Activated CD8-positive, alpha-beta memory T cell treated with anti-CD3 and anti-CD28 coated beads, Interleukin-2, amount 50 U/mL, for 4 hours (primary cell): ENCODE results near the gene CAPS.
"Not testable (repeated sequence)": the region's sequence is repeated elsewhere in the genome, so short reads cannot be mapped to it uniquely, and the experiment has no call there.

ENCODE experiments used
- DNase-seq: peaks from one replicate; pipeline ENCODE4 v3.0.0-alpha.2; 2020

Gene CAPS

DNA sequence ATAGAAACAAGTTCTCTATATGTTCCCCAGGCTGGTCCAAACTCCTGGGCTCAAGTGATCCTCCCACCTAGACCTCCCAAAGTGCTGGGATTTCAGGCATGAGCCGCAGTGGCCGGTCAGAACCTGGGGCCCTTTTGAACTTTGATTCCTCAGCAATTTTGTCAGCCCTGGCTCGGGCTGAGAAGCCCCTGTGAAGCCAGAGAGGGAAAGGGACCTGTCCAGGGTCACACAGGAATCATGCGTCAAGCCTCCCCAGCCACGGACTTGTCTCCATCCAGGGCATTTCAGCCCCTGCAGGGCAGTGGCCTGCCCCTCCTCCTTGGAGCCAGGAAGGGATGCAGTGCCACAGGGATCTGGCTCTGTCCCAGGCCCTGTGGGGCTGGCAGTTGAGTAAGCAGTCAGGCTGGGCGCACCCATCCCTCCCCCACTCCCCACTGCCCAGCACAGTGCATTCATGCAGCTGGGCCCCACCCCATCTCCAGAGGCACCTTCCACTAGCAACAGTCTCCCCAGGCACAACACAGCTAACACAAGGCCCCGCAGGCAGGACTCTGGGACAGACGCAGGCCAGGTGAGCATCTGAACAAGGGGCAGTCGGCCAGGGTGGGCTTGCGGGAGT, at the start of gene CAPS:
Gene CAPS, plus strand, starts transcription at position 516 of the 619 bp plus-strand sequence. CDS start 153 bp downstream, outside the sequence.
- no peak for DNase-seq

GRCh38 chr19:5864725-5865486, 49.1 kb upstream of the CAPS start:
- no peak for DNase-seq

GRCh38 chr19:5865772-5866171, 48.3 kb upstream of the CAPS start:
- DNase-seq: no peak

DNA sequence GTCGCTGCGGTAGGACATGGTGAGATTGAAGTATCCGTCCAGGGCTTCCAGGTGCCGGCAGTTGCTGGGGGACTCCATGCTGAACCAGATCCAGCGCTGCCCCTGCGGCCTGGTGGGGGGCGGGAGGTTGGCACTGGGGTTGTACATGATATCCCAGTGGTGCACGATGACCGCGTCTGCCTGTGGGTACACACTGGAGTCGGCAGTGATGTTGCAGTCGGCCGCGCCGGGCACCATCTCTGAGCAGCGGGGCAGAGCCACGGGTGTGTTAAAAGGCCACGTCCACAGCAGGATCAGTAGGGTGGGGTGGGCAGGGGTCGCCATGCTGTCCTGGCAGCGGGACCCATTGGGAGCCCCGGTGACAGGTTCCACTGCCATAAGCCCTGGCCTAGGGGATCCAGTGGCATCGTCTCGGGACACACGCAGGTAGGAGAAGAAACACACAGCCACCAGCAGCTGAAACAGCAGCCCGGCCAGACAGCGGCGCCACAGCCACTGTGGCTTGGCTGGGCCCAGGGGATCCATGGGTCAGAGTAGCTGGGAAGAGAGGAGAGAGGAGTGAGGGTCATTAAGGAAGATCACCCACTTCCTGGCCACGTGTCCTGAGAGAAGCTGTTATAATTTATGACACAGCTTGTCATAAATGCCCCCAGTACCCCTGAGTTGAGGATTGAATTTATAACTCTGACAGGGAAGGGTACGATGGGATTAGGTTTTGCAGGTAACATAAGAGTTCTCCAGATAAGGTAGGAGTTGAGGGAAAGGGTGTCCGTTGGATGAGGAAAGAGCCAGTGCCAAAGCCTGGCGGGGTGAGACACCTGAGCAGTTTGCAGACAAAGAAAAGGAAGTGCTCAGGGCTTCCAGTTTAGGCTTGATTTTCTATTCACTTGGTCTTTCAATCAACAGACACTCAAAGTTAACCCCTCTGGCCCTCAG, 46.6 kb upstream of the CAPS start:
- no peak for DNase-seq

GRCh38 chr19:5870986-5871394, 43.1 kb upstream of the CAPS start:
- no peak for DNase-seq

- DNase-seq: no peak
Measured at GRCh38 chr19:5873617-5874199, 40.3 kb upstream of the CAPS start.

DNA sequence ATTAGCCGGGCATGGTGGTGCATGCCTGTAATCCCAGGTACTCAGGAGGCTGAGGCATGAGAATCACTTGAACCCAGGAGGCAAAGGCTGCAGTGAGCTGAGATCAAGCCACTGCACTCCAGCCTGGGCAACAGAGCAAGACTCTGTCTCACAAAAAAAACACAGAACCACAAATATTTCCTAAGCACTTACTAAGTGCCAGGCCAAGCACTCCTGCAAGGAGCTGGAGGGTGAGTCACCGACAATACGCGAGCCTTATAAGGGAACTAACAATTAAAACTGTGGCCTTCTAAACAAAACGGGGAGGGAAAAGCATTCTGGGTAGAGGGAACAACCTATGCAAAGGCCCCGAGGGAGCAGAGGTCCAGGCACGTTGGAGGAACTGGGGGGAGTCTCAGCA, 39.6 kb upstream of the CAPS start:
- DNase-seq: not testable (repeated sequence)

DNA sequence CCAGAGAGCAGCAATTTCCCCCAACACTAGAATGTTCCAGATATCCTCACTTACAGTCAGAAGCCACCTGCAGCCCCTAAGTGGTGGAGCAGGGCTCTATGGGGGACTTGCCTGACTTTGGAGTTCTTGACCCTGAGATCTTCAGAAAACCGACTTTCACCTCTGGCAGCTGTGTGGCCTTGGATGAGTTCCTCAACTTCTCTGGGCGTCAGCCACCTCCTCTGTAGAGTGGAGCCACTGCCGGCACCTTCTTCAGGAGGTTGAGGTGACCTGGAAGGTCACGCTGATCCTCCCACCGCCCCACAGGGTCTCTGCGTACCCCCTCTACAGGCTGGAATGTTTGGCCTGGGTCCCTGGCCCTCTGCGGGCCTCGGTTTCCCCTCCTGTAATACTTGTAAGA, 36.6 kb upstream of the CAPS start:
- no peak for DNase-seq

- no peak for DNase-seq
Measured at GRCh38 chr19:5877882-5878281, 36.2 kb upstream of the CAPS start.

DNA sequence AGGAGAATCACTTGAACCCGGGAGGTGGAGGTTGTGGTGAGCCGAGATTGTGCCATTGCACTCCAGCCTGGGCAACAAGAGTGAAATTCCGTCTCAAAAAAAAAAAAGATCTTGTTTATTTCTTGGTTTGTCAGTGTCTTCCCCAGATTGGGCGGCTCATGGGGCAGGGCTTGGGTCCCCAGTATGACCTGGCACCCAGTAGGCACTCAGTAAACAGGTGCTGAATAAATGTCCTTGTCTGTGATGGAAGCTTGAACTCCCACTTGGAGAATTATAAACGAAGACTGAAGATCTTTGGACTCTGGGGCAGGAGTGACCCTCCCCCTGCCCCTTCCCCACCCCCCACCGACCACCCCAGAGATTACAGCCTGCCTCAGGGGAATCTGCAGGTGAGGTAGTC, 33.9 kb upstream of the CAPS start:
- DNase-seq: no peak

DNA sequence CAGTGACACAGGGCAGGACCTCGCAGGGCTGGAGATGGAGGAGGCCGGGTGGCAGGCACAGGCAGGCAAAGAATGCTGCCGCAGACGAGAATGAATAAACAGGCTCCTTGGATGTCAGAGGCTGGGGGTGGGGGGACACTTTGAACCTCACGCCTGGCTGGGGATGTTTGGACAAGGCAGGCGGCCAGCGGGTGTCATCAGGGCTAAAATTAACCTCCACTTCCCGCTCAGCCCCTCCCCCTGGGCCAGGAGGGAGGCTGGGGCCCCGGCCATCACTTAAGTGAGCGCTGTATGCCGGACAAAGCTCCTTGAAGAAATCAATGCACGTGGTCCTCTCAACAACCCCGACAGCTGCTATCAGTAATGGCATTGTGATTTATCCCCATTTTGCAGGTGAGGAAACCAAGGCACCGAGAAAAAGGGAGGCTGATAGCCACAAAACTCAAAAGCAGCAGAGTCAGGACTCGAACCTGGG, 33.4 kb upstream of the CAPS start:
- DNase-seq: no peak

GRCh38 chr19:5881543-5882299, 32.3 kb upstream of the CAPS start:
- DNase-seq: no peak

DNA sequence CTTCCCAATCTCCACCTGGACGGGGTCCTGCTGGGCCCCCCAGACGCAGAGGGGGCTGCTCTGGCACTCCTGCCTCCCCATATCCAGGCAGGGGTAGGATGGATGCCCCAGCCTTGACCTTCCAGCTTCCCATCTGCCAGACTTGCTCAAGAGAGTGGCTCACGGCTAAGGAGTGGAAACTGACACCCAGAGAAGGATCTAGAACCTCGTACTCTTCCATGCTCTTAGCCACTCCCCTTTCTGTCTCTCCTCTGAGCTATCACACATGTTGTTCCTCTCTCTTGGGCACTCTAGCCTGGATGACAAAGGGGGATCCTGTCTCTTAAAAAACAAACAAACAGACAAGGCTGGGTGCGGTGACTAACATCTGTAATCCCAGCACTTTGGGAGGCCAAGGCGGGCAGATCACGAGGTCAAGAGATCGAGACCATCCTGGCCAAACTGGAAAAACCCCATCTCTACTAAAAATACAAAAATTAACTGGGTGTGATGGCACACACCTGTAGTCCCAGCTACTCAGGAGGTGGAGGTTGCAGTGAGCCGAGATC, 31.6 kb upstream of the CAPS start:
- DNase-seq: no peak

GRCh38 chr19:5883157-5883873, 30.7 kb upstream of the CAPS start:
- not testable (repeated sequence) for DNase-seq

- DNase-seq: not testable (repeated sequence)
Measured at GRCh38 chr19:5884065-5884811, 29.8 kb upstream of the CAPS start.

DNA sequence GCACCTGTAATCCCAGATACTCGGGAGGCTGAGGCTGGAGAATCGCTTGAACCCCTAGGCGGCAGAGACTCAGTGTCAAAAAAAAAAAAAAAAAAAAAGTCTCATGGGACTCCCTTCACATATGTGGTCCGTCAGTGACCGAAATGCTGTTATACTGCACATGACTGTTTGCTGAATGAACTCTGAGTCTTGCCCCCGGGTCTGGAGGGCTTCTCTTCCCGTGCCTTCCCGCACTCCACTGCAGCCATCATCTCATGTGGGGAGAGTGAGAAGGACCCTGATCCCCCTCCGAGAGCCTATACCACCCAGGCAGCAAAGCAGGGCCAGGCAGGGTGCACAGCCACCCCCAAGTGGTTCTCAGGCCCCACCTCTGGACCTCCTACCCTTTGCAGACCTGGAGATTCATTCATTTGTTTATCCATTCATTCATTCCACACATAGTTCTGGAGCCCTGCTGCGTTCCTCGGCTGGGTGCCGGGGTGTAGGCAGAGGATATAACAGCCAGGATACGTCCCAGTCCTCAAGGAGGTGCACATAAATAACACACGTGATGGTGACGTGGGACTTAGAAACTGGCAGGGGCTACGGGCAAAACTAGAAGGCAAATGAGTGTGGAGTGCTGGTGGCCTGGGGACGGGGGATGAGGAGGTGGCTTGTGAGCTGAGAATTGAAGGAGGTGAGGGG, 24.6 kb upstream of the CAPS start:
- DNase-seq: no peak

DNA sequence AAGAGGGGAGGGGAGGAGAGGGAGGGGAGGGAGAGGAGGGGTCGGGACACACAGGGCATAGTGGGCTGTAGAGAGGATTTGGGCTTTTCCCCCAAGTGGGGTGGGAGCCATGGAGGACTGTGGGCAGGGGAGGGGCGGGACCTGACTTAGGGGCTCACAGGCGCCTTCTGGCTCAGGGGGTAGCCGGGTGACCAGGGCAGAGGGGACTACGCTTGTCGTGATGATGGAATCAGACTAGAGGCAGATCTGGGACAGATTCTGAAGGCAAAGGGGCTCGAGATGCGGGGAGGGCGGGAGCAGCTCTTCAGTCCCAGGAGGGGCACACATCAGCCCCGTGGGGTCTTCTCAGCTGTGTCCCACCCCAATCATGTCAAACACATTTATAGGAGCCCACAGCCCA, 24.0 kb upstream of the CAPS start:
- DNase-seq: no peak

DNA sequence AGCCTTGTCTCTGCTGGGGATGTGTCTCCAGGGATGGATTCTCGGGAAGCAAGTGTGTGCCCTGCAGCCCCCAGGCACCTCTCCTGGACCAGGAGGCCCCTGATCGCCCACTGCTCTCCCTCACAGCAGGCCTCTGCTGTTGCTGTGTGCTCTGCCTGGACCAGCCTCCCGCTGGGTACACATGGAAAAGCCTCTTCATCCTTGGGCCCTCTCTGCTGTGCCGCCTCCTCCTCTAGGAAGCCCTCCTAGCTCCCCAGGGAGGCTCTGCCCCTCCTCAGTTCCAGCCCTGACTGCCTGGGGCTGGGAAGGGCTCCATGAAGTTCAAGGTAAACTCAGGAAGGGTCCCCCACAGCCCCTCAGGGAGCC, 22.5 kb upstream of the CAPS start:
- no peak for DNase-seq

- DNase-seq: no peak
Measured at GRCh38 chr19:5891938-5892771, 21.9 kb upstream of the CAPS start.
